HG03378 (cell line): Measurements from ENCODE around the gene ZC3H4.
"Not testable (repeated sequence)": the region's sequence is repeated elsewhere in the genome, so short reads cannot be mapped to it uniquely, and the experiment has no call there.

Source experiments
- ATAC-seq: cut with Tn5 transposase; IDR thresholded peaks from one replicate; pipeline ENCODE4 v1.9.1; 2021; ENCODE audit warnings: mild to moderate bottlenecking, moderate library complexity; ENCODE audit not compliant: unreplicated experiment

The ZC3H4 gene

DNA sequence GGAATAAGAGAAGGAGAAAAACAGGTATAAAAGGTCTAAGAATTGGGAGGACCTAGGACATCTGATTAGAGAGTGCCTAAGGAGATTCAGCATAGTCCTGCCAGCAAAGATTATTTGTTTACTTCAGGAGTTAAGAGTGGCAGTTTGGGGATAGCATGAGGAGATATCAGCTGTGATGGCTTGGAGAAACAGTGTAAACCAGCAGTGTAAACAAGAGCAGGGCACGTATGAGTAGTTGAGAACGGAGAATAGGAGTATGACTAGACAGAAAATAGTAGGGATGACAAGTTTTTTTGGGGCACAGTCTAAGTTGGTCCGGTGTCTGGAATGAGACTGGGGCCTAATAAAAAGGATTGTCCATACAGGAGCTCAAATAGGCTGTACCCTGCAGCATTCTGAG, 63.0 kb downstream of the ZC3H4 start:
- ATAC-seq: not testable (repeated sequence)

GRCh38 chr19:47049307-47049700, 64.3 kb downstream of the ZC3H4 start:
- no peak for ATAC-seq

DNA sequence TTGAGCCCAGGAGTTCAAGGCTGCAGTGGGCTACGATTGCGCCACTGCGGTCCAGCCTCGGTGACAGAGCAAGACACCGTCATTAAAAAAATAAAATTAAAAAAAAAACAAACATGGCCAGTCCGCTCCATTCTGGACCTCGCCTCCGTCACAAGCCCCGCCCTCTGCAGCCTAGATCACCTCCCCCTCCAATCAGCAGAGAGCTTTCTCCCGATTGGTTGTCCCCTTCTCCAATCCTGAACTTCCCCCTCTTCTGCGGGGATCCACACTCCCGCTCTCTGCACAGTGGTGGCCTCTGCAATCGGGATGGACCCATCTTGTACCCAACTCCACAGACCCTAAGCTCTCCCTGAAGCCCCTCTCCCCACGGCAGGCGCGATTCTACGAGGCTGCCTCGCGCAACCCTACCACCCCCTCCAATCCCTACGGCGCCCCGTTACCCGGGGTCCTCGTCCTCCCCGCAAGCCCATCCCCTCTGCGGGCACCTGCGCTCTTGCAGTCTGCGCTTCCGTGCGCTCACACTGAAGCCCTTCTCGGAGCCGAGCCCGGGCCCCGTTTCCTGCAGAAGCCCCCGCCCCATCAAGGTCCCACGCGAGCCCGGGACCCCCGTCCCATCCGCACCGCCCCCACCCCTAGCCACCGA, 65.7 kb downstream of the ZC3H4 start:
- no peak for ATAC-seq

- ATAC-seq: no peak
Measured at GRCh38 chr19:47047272-47047762, 66.3 kb downstream of the ZC3H4 start.

DNA sequence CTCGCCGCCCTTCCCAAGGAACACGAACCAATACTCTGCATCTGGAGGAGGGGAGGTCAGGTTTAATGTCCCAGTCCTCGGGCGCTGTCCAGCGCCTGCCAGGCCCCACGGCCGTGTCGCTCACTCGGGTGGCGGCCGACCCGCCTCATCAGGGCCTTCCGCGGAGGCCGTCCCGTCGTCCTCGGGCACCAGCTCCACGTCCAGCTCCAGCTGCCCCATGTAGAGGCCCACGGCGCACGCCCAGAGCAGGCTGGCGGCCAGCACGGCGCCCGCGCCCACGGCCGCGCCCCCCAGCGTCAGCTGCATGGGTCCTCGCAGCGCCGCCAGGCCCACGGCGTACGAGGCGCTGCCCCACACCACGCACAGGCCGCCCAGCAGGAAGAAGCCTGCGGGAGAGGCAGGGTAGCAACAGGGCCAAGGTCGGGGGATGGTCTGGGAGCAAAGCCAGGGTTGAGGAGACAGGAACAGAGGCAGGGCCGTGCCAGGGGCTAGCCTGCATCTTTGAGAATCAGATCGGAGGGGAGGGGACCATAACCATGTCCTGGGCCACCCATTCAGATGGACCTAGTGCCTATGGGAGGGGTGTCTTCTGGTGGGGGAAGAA, 67.6 kb downstream of the ZC3H4 start:
- ATAC-seq: no peak

DNA sequence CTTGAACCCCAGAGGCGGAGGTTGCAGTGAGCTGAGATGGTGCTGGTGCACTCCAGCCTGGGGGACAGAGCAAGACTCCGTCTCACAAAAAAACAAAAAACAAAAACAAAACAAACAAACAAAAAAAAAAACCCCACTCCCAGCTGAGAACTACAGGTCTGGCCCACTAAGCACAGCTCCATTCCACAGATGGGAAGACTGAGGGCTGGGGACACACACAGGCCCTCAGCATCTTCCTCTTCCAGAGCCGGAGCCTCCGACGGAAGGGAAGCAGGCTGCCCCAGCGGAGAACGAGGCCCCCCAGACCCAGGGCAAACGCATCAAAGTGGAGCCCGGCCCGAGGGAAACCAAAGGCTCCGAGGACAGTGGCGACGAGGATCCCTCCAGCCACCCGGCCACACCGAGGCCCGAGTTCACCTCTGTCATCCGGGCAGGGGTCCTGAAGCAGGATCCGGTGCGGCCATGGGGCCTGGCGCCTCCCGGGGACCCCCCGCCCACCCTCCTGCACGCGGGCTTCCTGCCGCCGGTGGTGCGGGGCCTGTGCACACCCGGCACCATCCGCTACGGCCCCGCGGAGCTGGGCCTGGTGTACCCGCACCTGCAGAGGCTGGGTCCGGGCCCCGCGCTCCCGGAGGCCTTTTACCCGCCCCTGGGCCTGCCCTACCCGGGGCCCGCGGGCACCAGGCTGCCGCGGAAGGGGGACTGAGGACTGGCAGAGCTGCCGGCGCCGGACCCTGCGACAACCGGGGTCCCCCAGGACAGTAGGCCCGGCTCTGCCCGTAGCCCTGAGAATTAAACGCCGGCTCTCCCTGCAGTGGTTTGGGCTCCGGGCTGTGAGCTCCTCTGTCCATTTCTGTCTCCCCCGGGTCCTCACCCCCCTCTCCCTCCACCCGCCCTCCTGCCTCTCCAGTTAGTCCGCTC, 68.4 kb downstream of the ZC3H4 start:
- ATAC-seq: no peak

- ATAC-seq: no peak
Measured at GRCh38 chr19:47040869-47041268, 72.7 kb downstream of the ZC3H4 start.

DNA sequence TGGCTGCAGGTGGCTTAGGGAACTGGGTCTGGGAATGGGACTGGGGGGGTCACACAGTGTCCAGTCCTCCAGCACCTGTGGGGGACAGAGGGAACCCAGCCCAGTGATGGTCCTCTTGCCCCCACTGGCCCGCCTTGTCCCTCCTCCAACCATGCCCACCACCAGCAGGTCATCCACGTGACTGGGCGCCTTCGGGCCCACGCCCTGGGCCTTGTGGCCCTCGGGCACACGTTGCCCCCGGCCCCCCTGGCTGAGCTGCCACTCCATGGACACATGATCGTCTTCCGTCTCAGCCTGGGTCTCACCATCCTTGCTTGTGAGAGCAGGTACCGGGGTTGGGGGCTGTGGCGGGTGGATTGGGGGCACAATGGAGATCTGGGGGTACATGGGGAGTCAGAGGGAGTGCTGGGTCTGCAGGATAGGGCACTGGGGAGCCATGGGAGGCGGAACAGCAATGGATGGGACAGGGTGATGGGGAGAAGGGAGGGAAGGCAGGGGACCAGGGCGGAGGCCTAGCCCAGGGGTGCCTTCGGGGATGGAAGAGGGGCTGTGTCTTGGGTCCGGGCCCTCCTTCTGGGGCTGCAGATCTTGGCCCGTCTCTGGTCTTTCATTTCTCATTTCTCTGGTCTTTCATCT, 74.2 kb downstream of the ZC3H4 start:
- no peak for ATAC-seq

GRCh38 chr19:47037766-47038165, 75.8 kb downstream of the ZC3H4 start:
- ATAC-seq: no peak

GRCh38 chr19:47036097-47036651, 77.4 kb downstream of the ZC3H4 start:
- peak; percentile 34 for ATAC-seq

DNA sequence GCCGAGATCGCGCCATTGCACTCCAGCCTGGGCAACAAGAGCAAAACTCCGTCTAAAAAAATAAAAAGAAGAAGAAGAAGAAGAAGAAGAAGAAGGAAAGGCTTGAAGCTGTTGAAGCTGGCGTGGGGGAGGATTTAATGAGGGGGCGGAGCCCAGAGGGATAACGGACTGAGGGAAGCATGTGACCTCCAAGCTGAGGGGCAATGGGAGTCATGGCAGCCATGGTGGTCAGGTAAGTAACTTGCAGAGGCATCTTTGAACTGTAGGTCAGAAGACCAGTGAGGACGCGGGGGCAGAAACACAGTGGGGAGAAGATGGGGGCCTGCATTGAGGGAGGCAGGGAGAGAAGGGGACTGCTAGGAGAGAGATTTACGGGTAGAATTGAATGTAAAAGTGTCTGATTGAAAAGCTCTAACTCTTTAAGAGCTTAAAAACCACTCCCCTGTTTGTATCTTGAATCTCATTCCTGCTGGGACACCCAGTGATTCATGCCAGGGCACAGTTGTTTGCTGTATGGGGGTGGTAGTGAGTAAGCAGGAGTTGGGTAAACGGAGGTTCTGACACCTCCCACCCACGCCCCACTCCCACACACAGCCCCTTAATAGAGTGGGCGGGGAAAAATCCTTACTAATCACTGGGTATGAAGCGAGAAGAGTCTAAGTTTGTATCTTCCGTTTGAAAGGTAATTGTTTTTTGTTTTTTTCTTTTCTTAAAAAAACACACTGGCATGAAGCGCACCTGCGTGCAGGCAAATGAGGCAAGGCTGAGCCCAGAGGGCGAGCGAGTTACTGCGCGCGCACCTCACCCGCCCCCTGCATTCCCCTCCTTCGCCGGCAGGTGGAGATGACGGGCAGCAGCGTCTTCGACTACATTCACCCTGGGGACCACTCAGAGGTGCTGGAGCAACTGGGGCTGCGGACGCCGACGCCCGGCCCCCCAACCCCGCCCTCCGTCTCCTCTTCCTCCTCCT, 78.2 kb downstream of the ZC3H4 start:
- ATAC-seq: peak; percentile 75

- no peak for ATAC-seq
Measured at GRCh38 chr19:47032171-47032811, 81.3 kb downstream of the ZC3H4 start.

GRCh38 chr19:47028195-47028601, 85.4 kb downstream of the ZC3H4 start:
- ATAC-seq: no peak

DNA sequence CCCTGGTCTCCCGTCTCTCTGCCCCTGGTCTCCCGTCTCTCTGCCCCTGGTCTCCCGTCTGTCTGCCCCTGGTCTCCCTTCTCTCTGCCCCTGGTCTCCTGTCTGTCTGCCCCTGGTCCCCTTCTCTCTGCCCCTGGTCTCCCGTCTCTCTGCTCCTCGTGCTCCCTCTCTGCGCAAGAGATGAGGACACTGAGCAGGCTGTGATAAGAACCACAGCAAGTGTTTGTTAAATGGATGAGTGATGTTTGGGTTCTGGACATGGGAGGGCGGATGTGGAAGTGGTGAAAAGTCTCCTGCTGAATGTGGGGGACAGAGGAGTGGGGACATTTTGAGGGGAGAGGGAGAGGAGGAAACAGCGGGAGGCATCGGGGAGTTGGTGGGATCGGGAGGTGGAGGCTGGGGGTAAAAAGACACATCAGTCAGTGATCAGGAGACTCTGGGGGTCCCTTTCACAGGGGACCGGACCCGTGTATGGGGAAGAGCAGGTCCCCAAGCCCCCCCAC, 85.9 kb downstream of the ZC3H4 start:
- ATAC-seq: no peak

GRCh38 chr19:47026889-47027288, 86.7 kb downstream of the ZC3H4 start:
- no peak for ATAC-seq

DNA sequence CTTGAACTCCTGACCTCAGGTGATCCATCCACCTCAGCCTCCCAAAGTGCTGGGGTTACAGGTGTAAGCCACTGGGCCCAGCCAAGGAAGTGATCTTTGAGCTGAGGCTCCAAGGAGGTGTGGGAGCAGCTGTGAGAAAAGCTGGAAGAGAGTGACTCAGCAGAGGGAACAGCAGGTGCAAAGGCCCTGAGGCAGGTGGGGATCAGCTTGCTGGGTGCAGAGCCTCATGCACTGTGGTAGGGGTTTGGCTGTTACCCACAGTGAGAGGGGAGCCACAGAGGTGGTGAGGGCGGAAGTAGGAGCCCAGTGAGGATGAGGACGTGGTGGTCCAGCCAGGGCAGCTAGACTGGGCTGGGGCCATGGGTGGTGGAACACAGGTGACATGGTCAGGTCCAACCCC, 87.4 kb downstream of the ZC3H4 start:
- ATAC-seq: no peak

GRCh38 chr19:47024502-47024901, 89.1 kb downstream of the ZC3H4 start:
- no peak for ATAC-seq

DNA sequence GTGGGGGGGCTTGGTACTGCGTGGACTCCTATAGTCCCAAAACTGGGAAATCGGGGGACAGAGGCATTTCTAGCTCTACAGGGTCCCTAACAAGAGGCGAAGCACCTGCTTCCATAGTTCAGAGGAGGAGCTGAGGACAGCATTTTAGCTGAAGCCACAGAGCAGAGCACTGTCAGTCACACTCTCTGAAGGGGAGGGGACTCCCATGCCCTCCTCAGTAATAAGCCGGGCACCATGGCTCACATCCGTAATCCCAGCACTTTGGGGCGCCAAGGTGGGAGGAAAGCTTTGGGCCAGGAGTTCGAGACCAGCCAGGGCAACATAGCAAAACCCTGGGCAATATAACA, 90.2 kb downstream of the ZC3H4 start:
- ATAC-seq: no peak
